HUES48 (cell line): ENCODE results near the gene ZFAND6.
"Not testable (repeated sequence)": the region's sequence is repeated elsewhere in the genome, so short reads cannot be mapped to it uniquely, and the experiment has no call there.

Source experiments
- H3K27ac ChIP-seq: one replicate; pipeline ENCODE4 v1.7.0; 2013; ENCODE audit warnings: low read depth, low read length, inconsistent platforms
- H3K27me3 ChIP-seq: 2 replicates; pipeline ENCODE4 v1.6.1; 2013; ENCODE audit warnings: mild to moderate bottlenecking, low read length; ENCODE audit not compliant: control insufficient read depth, insufficient read depth
- H3K36me3 ChIP-seq: 2 replicates; pipeline ENCODE4 v1.6.1; 2013; ENCODE audit warnings: low read length; ENCODE audit not compliant: control insufficient read depth, insufficient read depth
- H3K4me1 ChIP-seq: 2 replicates; pipeline ENCODE4 v1.6.1; 2013; ENCODE audit warnings: mild to moderate bottlenecking, low read length; ENCODE audit not compliant: control insufficient read depth, insufficient read depth
- H3K4me3 ChIP-seq: 2 replicates; pipeline ENCODE4 v1.5.1; 2013; ENCODE audit warnings: mild to moderate bottlenecking, low read depth, low read length
- H3K9ac ChIP-seq: 2 replicates; pipeline ENCODE4 v1.6.1; 2013; ENCODE audit warnings: mild to moderate bottlenecking, low read depth, low read length, moderate library complexity
- H3K9me3 ChIP-seq: 2 replicates; pipeline ENCODE4 v1.6.1; 2013; ENCODE audit warnings: low read length; ENCODE audit not compliant: control insufficient read depth, insufficient read depth

Gene ZFAND6

DNA sequence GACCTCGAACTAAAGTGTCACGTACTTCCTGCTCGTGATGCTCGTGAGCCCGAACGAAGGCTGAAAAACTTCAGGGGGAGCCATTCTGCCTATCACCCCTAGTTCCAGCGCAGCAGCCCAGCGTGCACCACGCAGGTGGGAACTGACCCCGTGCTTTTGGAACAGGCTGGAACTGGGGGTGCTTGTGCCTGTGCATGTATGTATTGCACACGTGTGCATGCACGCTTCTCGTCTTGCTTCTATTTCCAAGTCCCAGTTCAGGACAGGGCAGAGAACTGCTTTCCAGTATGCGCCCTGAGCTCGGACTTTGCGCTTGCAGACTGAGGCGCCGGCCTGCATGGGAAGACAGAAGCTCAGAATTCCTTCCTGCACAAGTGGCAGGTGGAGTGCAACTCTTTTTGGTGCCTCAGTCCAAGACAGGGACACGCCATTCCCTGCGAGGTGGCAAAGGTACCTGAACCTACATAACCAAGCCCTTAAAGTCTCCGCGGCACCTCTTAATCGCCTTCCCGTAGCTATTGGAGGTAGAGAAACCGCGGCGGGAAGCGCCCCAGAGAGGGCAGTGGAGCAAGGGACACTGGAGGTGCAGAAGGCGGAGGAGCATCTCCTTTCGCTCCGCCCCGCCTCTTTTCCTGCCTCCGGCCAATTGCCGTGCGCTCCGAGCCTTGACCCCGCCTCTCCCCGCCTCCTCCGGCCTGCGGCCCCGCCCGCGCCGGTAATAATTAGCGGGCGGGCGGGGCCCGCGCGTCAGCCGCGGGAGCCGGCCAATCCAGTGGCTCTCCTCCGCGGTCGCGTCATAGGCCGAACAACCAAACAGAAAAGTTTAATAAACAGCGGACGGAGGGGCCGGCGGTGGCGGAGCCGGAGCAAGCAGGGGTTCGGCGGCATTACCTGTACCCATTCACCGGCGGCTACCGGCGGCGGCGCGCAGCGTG, at the start of gene ZFAND6:
Gene ZFAND6 (plus strand): TSS at position 826 of the 935 bp plus-strand sequence. CDS start 60,669 bp downstream, outside the sequence.
- Histone ChIP-seq H3K27ac (peak within 1 kb of the TSS; percentile 99), H3K9ac (peak within 1 kb of the TSS; percentile 79), H3K36me3 (no peaks in the 10 kb centered on the region), H3K9me3 (no peaks in the 10 kb centered on the region), H3K27me3 (no peaks in the 10 kb centered on the region), H3K4me1 (peaks cover 36% of the 10 kb centered on the region), H3K4me3 (peak within 1 kb of the TSS; percentile 86)

DNA sequence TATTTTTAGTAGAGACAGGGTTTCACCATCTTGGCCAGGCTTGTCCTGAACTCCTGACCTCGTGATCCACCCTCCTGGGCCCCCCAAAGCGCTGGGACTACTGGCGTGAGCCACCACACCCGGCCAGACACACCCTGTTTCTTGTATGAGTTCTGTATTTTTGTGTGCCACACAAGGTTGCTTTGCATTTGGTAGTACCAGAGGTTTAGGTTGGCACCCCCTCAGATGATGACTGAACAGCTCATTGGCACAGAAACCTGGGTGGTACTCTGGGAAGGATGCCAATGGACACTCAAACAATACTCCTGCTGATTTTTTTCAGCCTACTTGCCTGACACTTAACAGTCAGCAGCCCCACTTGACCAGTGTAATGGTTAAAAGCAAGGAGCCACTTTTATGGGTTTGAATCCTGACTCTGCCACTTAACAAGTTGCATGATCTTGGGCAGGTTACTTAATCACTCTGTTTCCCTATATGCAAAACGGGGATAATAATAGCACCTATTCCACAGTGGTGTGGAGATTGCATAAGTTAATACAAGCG, 49.3 kb upstream of the ZFAND6 start:
- Histone ChIP-seq H3K4me3 (no peak overlapping the region), H3K4me1 (no peaks in the 10 kb centered on the region), H3K9me3 (no peaks in the 10 kb centered on the region), H3K27ac (no peak overlapping the region), H3K9ac (no peak overlapping the region), H3K36me3 (no peaks in the 10 kb centered on the region), H3K27me3 (no peaks in the 10 kb centered on the region)

DNA sequence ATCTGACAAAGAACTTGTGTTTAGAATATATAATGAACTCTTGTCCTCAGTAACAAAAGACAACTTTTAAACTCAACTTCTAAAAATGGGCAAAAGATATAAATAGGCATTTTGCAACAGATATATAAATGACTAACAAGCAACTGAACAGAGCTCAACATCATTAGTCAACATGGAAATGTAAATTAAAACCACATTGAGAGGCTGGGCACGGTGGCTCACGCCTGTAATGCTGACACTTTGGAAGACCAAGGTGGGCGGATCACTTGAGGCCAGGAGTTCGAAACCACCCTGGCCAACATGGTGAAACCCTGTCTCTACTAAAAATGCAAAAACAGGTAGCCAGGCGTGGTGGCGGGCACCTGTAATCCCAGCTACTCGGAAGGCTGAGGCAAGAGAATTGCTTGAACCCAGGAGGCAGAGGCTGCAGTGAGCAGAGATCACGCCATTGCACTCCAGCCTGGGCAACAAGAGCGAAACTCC, 48.4 kb upstream of the ZFAND6 start:
- H3K9me3 ChIP-seq, H3K36me3 ChIP-seq, H3K4me3 ChIP-seq, H3K27ac ChIP-seq, H3K9ac ChIP-seq, H3K4me1 ChIP-seq, H3K27me3 ChIP-seq: not testable (repeated sequence)

DNA sequence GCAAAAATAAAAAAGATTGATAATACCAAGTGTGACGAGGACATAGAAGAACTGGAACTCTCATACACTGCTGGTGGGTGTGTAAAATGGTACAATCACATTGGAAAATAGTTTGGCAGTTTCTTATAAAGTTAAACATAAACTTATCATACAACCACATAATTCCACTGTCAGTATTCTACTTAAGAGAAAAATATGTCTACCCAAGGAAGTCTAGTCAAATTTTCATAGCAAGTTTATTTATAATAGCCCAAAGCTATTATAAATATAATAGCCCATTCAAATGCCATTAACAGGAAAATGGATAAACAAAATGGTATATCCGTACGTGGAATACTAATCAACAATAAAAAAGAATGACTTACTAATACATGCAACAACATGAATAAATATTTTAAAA, 47.9 kb upstream of the ZFAND6 start:
- Histone ChIP-seq H3K9ac (no peak overlapping the region), H3K4me3 (no peak overlapping the region), H3K4me1 (no peaks in the 10 kb centered on the region), H3K9me3 (no peaks in the 10 kb centered on the region), H3K27ac (no peak overlapping the region), H3K27me3 (no peaks in the 10 kb centered on the region), H3K36me3 (no peaks in the 10 kb centered on the region)

DNA sequence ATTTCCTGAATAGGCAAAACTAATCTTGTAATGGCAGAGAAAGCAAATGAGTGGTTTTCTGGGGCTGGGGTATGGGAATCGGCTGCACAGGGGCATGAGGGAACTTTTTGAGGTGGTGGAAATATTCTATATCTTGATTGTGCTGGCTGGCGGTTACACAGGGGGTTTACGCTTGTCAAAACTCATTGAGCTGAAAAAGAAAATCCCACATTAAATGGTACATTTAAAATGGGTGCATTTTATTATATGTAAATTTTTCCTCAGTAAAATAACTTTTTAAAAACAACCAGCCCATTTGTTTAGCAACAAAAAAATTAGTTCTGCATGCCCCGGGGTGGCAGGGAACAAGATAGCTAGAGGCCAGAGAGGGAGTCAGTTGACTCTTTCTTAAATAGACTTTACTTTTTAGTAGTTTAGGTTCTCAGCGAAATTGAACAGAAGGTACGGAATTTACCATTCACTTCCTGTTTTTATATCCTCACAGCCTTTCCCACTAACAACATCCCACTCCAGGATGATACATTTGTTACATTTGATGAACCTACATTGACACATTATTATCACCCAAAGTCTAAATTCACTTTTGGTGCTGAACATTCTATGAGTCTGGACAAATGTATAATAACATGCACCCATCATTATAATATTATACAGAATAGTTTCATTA, 47.3 kb upstream of the ZFAND6 start:
- Histone ChIP-seq H3K27ac (no peak overlapping the region), H3K4me3 (no peak overlapping the region), H3K9me3 (no peaks in the 10 kb centered on the region), H3K36me3 (no peaks in the 10 kb centered on the region), H3K27me3 (no peaks in the 10 kb centered on the region), H3K9ac (no peak overlapping the region), H3K4me1 (no peaks in the 10 kb centered on the region)

DNA sequence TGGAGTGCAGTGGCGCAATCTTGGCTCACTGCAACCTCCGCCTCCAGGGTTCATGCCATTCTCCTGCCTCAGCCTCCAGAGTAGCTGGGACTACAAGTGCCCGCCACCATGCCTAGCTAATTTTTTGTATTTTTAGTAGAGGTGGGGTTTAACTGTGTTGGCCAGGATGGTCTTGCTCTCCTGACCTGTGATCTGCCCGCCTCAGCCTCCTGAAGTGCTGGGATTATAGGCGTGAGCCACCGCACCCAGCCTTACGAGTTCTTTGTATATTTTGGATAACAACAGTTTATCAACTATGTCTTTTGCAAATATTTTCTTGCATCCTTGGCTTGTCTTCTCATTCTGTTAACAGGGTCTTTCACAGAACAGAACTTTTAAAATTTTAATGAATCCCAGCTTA, 45.3 kb upstream of the ZFAND6 start:
- not testable (repeated sequence) for H3K27me3 ChIP-seq, H3K27ac ChIP-seq, H3K4me1 ChIP-seq, H3K9me3 ChIP-seq, H3K9ac ChIP-seq, H3K36me3 ChIP-seq, H3K4me3 ChIP-seq

DNA sequence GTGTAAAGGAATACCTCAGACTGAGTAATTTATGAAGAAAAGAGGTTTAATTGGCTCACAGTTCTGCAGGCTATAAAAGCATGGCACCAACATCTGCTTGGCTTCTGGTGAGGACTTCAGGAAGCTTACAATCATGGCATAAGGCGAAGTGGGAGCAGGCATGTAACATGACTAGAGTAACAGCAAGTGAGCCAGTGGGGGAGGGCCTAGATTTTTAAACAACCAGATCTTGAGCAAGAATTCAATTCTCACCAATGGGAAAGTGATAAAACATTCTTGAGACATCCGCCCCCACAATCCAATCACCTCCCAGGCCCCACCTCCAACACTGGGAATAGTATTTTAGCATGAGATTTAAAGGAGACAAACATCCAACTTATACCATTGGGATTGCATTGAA, 44.3 kb upstream of the ZFAND6 start:
- Histone ChIP-seq H3K4me1 (no peaks in the 10 kb centered on the region), H3K9me3 (no peaks in the 10 kb centered on the region), H3K9ac (no peak overlapping the region)

DNA sequence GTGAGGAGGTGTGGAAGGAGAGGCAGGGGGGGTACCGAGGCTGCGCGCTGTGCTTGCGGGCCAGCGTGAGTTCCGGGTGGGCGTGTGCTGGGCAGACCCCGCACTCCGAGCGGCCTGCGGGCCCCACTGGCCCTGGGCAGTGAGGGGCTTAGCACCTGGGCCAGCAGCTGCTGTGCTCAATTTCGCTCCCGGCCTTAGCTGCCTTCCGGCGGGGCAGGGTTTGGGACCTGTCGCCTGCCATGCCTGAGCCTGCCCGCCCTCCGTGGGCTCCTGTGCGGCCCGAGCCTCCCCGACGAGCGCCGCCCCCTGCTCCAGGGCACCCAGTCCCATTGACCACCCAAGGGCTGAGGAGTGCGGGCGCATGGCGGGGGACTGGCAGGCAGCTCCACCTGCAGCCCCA, 43.0 kb upstream of the ZFAND6 start:
- H3K9ac ChIP-seq, H3K36me3 ChIP-seq, H3K4me1 ChIP-seq, H3K9me3 ChIP-seq, H3K27ac ChIP-seq, H3K4me3 ChIP-seq, H3K27me3 ChIP-seq: not testable (repeated sequence)

More for the DNA sequence above, 44.3 kb upstream of the ZFAND6 start:
- Histone ChIP-seq H3K4me3 (no peak overlapping the region), H3K36me3 (no peaks in the 10 kb centered on the region), H3K27ac (no peak overlapping the region), H3K27me3 (no peaks in the 10 kb centered on the region)

DNA sequence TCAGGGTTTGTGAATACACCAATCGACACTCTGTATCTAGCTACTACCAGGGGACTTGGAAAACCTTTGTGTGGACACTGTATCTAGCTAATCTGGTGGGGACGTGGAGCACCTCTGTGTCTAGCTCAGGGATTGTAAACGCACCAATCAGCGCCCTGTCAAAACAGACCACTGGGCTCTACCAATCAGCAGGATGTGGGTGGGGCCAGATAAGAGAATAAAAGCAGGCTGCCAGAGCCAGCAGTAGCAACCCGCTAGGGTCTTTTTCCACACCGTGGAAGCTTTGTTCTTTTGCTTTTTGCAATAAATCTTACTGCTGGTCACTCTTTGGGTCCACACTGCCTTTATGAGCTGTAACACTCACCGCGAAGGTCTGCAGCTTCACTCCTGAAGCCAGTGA, 42.3 kb upstream of the ZFAND6 start:
- not testable (repeated sequence) for H3K27ac ChIP-seq, H3K4me1 ChIP-seq, H3K27me3 ChIP-seq, H3K4me3 ChIP-seq, H3K36me3 ChIP-seq, H3K9ac ChIP-seq, H3K9me3 ChIP-seq

DNA sequence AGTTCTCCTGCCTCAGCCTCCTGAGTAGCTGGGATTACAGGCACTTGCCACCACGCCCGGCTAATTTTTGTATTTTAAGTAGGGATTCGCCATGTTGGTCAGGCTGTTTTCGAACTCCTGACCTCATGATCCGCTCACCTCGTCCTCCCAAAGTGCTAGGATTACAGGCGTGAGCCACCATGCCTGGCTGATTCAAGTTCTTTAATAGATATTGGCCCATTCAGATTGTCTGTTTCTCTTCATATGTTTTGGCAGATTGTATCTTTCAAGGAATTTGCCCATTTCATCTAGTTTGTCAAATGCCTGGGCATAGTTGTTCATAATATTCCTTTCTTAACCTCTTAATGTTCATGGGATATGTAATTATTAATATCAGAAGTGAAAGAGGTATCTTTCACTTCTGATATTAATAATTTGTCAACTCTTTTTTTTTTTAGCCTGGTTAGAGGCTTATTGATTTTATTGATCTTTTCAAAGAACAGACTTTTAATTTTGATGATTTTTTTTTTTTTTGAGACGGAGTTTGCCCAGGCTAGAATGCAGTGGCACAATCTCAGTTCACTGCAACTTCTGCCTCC, 40.2 kb upstream of the ZFAND6 start:
- Histone ChIP-seq H3K27me3 (no peaks in the 10 kb centered on the region), H3K4me3 (no peak overlapping the region)

DNA sequence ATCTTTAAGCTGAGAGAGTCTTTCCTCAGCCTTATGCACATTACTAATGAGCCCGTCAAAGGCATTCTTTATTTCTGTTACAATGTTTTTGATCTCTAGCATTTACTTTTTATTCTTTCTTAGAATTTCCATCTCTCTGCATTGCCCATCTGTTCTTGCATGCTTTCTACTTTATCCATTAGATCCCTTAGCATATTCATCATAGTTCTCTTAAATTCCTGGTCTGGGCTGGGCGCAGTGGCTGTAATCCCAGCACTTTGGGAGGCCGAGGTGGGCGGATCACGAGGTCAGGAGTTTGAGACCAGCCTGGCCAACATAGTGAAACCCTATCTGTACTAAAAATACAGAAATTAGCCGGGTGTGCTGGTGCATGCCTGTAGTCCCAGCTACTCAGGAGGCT, 39.3 kb upstream of the ZFAND6 start:
- not testable (repeated sequence) for H3K4me1 ChIP-seq, H3K9ac ChIP-seq, H3K9me3 ChIP-seq, H3K27me3 ChIP-seq, H3K36me3 ChIP-seq, H3K4me3 ChIP-seq, H3K27ac ChIP-seq

More for the DNA sequence above, 40.2 kb upstream of the ZFAND6 start:
- no peaks in the 10 kb centered on the region for H3K9me3 ChIP-seq
- H3K27ac ChIP-seq: no peak overlapping the region
- H3K9ac ChIP-seq: no peak overlapping the region
- no peaks in the 10 kb centered on the region for H3K4me1 ChIP-seq
- no peaks in the 10 kb centered on the region for H3K36me3 ChIP-seq
